Left lobe of liver (tissue), 2 donors: ENCODE measurements around the gene VENTX. TPM values are rescaled to one million over a fixed set of nuclear protein-coding genes. Genes with fewer than 3 reads are reported as not detected.

ENCODE experiments used
- ATAC-seq: fragments of 200-7000 bp; cut with Tn5 transposase; one replicate; pipeline ENCODE4 v1.9.1; 2020; ENCODE audit warnings: mild to moderate bottlenecking, moderate library complexity
- DNase-seq: peaks from one replicate; pipeline ENCODE4 v3.0.0-alpha.2; 2020; ENCODE audit warnings: low spot score
- total RNA-seq: library from RNA; stranded (reverse); gene quantifications from one replicate; pipeline ENCODE4 v1.2.1, GENCODE V29; 2021
- donor health status: DM: no; HTN: no; CAD: no; lungs with moderate emphysema.
- donor health status: DM: no; HTN: yes; CAD: no.

VENTX gene
- total RNA-seq, 1 donor from 2014 or later, result 0.15 TPM

GRCh38 chr10:133270773-133271297 is 33.2 kb downstream of the VENTX start:
- ATAC-seq (no peak), DNase-seq (no peak)

GRCh38 chr10:133271521-133272300 is 34.1 kb downstream of the VENTX start:
- no peak for ATAC-seq
- DNase-seq, result no peak

- no peak for ATAC-seq
- no peak for DNase-seq
Measured at GRCh38 chr10:133272301-133272963, 34.8 kb downstream of the VENTX start.

- no peak for ATAC-seq
- no peak for DNase-seq
Measured at GRCh38 chr10:133272964-133273420, 35.3 kb downstream of the VENTX start.

GRCh38 chr10:133273534-133274143 is 36.0 kb downstream of the VENTX start:
- DNase-seq (no peak), ATAC-seq (no peak)

- DNase-seq (no peak), ATAC-seq (no peak)
Measured at GRCh38 chr10:133274751-133275683, 37.4 kb downstream of the VENTX start.

- DNase-seq, result no peak
- no peak for ATAC-seq
Measured at GRCh38 chr10:133275684-133276092, 38.0 kb downstream of the VENTX start.

- DNase-seq (no peak), ATAC-seq (no peak)
Measured at GRCh38 chr10:133276100-133276434, 38.4 kb downstream of the VENTX start.

GRCh38 chr10:133276435-133277201 is 39.0 kb downstream of the VENTX start, which contains the start of gene ADAM8:
Gene ADAM8, minus strand, starts transcription at chr10:133276868. Its CDS starts 51 bp downstream, at chr10:133276817.
- DNase-seq (no peak), ATAC-seq (no peak)

GRCh38 chr10:133277277-133277992 is 39.8 kb downstream of the VENTX start:
- ATAC-seq, result peak; percentile 18
- no peak for DNase-seq

- ATAC-seq (peak; percentile 76), DNase-seq (peak; percentile 83)
Measured at GRCh38 chr10:133277993-133278576, 40.4 kb downstream of the VENTX start.

- ATAC-seq, result peak; percentile 81
- DNase-seq, result peak; percentile 78
Measured at GRCh38 chr10:133278577-133279265, 41.1 kb downstream of the VENTX start.

- DNase-seq (no peak), ATAC-seq (no peak)
Measured at GRCh38 chr10:133279326-133280226, 41.9 kb downstream of the VENTX start.

- ATAC-seq (no peak), DNase-seq (no peak)
Measured at GRCh38 chr10:133280391-133281059, 42.9 kb downstream of the VENTX start.

GRCh38 chr10:133281084-133281483 is 43.4 kb downstream of the VENTX start:
- ATAC-seq (no peak), DNase-seq (no peak)

GRCh38 chr10:133281628-133282372 is 44.1 kb downstream of the VENTX start:
- ATAC-seq, result no peak
- DNase-seq, result no peak
